Neutrophil (primary cell): ENCODE data around the gene CLBA1.

Source experiments
- H3K27ac ChIP-seq: fragments of 200-600 bp; sonication (generic); 2 replicates; pipeline ENCODE4 v1.5.1; 2016; ENCODE audit warnings: mild to moderate bottlenecking, moderate library complexity
- H3K27me3 ChIP-seq: fragments of 200-600 bp; sonication (generic); 2 replicates; pipeline ENCODE4 v1.6.0; 2016; ENCODE audit warnings: mild to moderate bottlenecking
- H3K36me3 ChIP-seq: fragments of 200-600 bp; sonication (generic); 2 replicates; pipeline ENCODE4 v1.5.1; 2017
- H3K4me1 ChIP-seq, 2 experiments: fragments of 200-600 bp in 1 of 2; sonication (generic) in 1 of 2; 1 replicate in 1 of 2; 2 replicates in 1 of 2; pipeline versions ENCODE4 v1.5.1 to v1.6.1; 2013 to 2016; ENCODE audit warnings: low read depth in 1 of 2, low read length in 1 of 2, mild to moderate bottlenecking in 1 of 2, moderate library complexity in 1 of 2; ENCODE audit not compliant: control insufficient read depth in 1 of 2, insufficient read depth in 1 of 2
- H3K4me3 ChIP-seq, 2 experiments: fragments of 200-600 bp in 1 of 2; sonication (generic) in 1 of 2; 1 replicate in 1 of 2; 2 replicates in 1 of 2; pipeline ENCODE4 v1.5.1; 2013 to 2016; ENCODE audit warnings: low read depth in 1 of 2, low read length in 1 of 2, mild to moderate bottlenecking in 1 of 2, moderate library complexity in 1 of 2
- H3K9me3 ChIP-seq: fragments of 200-600 bp; sonication (generic); 2 replicates; pipeline ENCODE4 v1.5.1; 2016
- TF ChIP-seq, protein P1 (sequence below): fragments of 200-600 bp; sonication (generic); IDR thresholded peaks from 2 replicates; pipeline ENCODE4 v1.5.1; 2016; ENCODE audit warnings: antibody characterized with exemption

The CLBA1 gene

DNA sequence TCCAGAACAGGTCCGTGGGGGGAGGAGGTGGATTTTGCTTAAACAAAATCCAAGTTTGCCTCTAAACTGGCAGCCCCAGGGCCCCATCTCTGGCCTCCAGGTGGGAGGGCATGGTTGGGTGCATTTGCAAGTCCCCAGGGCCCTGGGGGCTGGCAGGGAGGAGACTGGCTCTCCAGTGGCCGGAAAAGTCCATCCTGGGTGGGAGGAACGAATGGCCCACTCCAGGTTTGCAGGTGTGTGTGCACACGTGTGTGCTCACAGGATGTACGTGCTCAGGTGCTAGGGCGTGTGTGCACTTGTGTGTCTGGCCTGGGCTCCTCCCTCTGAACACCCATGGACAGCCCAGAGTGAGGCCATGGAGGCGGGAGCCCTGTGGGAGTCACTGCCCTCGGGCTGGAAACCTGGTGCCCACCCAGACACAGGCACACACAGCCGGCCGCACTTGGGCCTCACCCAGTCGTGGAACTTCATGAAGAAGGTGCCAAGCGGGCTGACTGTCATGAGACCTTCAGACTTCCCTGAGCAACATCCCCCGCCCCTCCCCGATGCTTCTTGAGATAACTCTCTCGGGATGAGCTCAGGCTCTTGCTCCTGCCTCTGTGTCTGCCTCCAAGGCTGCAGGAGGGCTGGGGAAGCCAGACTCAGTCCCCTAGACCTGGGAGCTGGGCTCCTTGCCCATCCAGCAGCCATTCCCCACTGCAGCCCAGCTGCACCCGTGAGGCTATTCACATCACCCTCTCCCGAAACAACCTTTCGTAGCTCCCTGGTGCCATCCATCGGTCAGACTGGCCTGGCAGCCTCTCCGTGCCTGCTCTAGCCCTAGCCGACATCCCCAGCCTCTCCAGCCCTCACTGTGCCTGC, 16.8 kb upstream of the CLBA1 start:
- Histone ChIP-seq H3K27ac (no peak overlapping the region), H3K27me3 (peaks cover 44% of the 10 kb centered on the region), H3K36me3 (no peaks in the 10 kb centered on the region), H3K4me1 (no peaks in the 10 kb centered on the region), H3K4me3 (no peak overlapping the region), H3K9me3 (no peaks in the 10 kb centered on the region)
- TF ChIP-seq, protein P1, sequence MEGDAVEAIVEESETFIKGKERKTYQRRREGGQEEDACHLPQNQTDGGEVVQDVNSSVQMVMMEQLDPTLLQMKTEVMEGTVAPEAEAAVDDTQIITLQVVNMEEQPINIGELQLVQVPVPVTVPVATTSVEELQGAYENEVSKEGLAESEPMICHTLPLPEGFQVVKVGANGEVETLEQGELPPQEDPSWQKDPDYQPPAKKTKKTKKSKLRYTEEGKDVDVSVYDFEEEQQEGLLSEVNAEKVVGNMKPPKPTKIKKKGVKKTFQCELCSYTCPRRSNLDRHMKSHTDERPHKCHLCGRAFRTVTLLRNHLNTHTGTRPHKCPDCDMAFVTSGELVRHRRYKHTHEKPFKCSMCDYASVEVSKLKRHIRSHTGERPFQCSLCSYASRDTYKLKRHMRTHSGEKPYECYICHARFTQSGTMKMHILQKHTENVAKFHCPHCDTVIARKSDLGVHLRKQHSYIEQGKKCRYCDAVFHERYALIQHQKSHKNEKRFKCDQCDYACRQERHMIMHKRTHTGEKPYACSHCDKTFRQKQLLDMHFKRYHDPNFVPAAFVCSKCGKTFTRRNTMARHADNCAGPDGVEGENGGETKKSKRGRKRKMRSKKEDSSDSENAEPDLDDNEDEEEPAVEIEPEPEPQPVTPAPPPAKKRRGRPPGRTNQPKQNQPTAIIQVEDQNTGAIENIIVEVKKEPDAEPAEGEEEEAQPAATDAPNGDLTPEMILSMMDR, result no peak

DNA sequence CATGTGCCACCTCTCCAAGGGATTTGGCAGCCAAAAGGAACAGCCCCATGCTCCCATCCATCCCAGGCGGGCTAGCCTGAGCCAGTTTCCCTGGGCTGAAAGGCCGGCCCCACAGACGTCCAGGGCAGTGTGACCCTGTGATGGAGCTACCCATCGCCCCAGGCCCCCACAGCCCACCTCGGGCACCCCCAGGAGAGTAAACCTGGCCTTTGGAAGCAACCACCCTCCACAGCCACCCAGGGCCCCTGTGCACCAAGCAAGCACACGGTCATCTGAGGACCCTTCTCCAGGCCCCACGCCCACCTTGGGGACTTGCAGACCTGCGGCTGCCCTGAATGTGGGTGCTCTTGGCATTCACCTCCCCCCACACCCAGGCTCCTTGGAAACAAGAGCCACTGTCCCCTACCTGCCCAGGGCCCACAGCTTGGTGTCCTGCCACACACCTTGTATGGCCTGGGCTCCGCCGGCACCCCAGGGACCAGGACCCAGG, 15.8 kb upstream of the CLBA1 start:
- peaks cover 45% of the 10 kb centered on the region for H3K27me3 ChIP-seq
- H3K27ac ChIP-seq, result no peak overlapping the region
- no peaks in the 10 kb centered on the region for H3K4me1 ChIP-seq
- no peaks in the 10 kb centered on the region for H3K9me3 ChIP-seq
- no peaks in the 10 kb centered on the region for H3K36me3 ChIP-seq
- TF ChIP-seq, protein P1, result no peak
- no peak overlapping the region for H3K4me3 ChIP-seq

DNA sequence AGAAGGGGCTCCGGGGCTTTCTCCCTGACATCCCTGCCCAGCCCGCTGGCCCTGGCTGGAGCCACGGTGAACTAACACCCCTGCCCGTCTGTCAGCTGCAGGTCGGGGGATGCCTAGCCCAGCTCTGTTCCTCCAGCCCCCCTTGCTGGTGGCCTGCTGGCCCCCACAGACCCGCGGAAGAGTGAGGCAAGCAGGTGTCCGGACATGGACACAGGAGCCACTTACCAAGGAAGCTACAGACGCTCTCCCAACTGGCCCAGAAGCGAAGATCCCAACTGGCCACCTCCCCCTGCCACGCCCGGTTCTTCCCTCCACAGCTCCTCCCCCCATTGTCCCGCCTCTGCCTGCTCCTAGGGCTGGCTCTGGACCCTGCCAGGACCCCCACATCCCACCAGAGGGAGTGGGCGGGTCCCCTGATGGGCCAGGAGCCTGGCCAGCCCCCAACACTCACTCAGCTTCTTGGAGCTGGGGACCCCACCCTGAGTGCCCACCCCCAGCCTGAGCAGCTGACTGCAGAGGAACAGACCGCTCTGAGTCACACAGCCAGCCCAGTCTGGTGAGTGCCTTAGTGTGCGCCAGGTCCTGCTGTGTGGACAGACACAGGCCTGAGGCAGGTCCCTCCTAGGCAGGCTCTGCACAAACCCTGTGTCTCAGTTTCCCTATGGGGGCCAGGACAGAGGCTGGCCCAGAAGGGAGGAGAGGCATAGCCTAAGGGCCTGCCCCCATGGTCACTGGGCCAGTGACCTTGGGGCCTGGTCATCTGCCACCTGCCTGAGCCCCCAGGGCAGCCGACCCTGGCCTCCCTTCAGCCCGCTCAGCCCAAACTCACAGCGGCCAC, 15.1 kb upstream of the CLBA1 start:
- no peaks in the 10 kb centered on the region for H3K4me1 ChIP-seq
- H3K4me3 ChIP-seq, result no peak overlapping the region
- H3K9me3 ChIP-seq, result no peaks in the 10 kb centered on the region
- no peaks in the 10 kb centered on the region for H3K36me3 ChIP-seq
- H3K27ac ChIP-seq, result no peak overlapping the region
- TF ChIP-seq, protein P1, result no peak
- H3K27me3 ChIP-seq, result peaks cover 50% of the 10 kb centered on the region

DNA sequence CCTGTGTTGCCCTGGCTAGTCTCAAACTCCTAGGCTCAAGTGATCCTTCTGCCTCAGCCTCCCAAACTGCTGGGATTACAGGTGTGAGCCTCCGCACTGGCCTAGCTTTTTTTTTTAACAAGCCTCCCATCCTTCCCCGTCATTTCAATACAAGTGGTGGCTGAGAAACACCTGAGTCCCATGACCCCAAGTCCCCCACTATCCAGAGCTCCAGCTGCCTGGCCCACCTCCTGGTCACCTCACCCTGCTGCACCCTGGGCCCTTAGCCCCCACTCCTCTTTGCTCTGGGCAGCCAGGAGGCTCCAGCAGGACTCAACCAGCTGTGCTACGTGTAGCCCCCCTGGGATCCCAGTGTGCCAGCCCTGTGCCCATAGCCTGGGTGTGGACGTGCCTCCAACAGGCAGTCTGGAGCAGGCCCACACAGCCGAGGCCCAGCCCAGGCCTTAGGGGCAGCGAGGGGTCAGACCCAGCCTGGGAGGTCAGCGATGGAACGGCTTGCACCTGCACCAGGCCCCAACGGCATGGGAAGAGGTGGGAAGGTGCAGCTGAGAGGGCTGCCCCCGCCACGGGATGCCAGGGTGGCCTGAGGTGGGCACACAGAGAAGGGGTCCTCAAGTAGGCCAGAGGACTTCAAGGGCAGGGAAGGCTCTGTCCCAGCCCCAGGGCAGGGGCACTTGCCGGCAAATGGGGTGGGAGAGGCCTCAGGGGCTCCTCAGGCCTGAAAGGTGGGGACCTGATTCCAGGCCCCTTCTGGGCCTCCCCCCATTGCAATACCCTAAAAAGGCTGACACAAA, 13.9 kb upstream of the CLBA1 start:
- Histone ChIP-seq H3K27me3 (peaks cover 50% of the 10 kb centered on the region), H3K4me1 (no peaks in the 10 kb centered on the region), H3K27ac (no peak overlapping the region), H3K9me3 (no peaks in the 10 kb centered on the region), H3K36me3 (no peaks in the 10 kb centered on the region), H3K4me3 (no peak overlapping the region)
- TF ChIP-seq, protein P1, result no peak
